Measurements from ENCODE around the gene SPATA31C2.
"Not testable (repeated sequence)": the region's sequence is repeated elsewhere in the genome, so short reads cannot be mapped to it uniquely, and the experiment has no call there.

Gene SPATA31C2

GRCh38 chr9:88123413-88123812, 14.9 kb downstream of the SPATA31C2 start:
- DNase-seq, result not testable (repeated sequence)

- DNase-seq, result not testable (repeated sequence)
Measured at GRCh38 chr9:88118121-88118520, 20.2 kb downstream of the SPATA31C2 start.

- DNase-seq, result not testable (repeated sequence)
Measured at GRCh38 chr9:88114968-88115612, 23.2 kb downstream of the SPATA31C2 start.

GRCh38 chr9:88114283-88114967, 23.9 kb downstream of the SPATA31C2 start:
- not testable (repeated sequence) for DNase-seq

- DNase-seq, result peak; percentile 77
Measured at GRCh38 chr9:88113156-88114130, 24.8 kb downstream of the SPATA31C2 start.

GRCh38 chr9:88110026-88110425, 28.2 kb downstream of the SPATA31C2 start:
- DNase-seq, result no peak

- DNase-seq, result no peak
Measured at GRCh38 chr9:88108779-88109178, 29.5 kb downstream of the SPATA31C2 start.

GRCh38 chr9:88106492-88106891, 31.8 kb downstream of the SPATA31C2 start:
- DNase-seq, result no peak

GRCh38 chr9:88092797-88093331, 45.4 kb downstream of the SPATA31C2 start:
- no peak for DNase-seq

GRCh38 chr9:88090151-88090581, 48.1 kb downstream of the SPATA31C2 start:
- no peak for DNase-seq

- no peak for DNase-seq
Measured at GRCh38 chr9:88087906-88088305, 50.4 kb downstream of the SPATA31C2 start.

GRCh38 chr9:88085476-88085875, 52.8 kb downstream of the SPATA31C2 start:
- no peak for DNase-seq

- no peak for DNase-seq
Measured at GRCh38 chr9:88084357-88085183, 53.7 kb downstream of the SPATA31C2 start.
